ENCODE measurements around the gene TEPSIN.

Gene TEPSIN

DNA sequence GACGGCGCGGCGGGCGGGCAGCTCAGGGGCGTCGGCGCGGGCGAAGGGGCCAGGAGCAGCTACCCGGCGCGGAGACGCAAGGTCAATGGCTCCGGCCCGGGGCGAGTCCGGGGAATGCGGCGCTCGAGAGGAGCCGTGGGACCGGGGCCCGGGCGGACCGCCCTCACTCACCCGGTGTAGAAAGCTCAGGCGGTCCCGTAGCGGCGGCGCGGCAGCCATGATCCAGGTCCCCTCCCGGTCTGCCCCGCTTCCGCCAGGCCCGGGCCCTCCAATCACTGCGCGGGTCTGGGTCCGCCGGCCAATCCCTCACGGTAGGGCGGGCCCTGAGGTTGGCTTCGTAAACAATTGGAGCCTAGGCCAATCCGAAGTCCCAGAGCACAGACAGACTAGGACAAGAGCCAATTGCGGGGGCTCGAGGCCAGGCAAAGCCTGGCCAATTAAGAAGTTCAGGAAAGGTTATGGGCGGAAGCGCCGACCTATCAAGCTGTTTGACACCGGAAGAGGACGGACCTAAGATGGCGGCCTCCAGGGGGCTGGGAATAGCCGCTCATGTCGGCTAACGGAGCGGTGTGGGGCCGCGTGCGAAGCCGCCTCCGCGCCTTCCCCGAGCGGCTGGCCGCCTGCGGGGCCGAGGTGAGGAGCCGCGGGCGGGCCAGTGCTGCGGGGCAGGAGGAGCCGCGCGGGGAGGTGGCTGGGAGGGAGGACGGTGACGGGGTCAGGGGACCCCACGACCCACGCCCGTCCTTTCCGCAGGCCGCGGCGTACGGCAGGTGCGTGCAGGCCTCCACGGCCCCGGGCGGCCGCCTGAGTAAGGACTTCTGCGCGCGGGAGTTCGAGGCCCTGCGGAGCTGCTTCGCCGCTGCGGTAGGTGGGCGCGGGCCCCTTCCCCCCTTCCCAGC is at the start of gene TEPSIN, which contains the start of gene NDUFAF8:
Gene TEPSIN (minus strand): TSS at position 241 of the 899 bp plus-strand sequence. CDS start 22 bp downstream, at position 219.
Gene NDUFAF8 (plus strand): TSS at position 504 of the 899 bp plus-strand sequence. CDS start 46 bp downstream, at position 550.
- DNase-seq, result peak; percentile 100

GRCh38 chr17:81287741-81288430 is 49.0 kb upstream of the TEPSIN start:
- no peak for DNase-seq

- no peak for DNase-seq
Observed at GRCh38 chr17:81287152-81287551, 48.3 kb upstream of the TEPSIN start.

DNA sequence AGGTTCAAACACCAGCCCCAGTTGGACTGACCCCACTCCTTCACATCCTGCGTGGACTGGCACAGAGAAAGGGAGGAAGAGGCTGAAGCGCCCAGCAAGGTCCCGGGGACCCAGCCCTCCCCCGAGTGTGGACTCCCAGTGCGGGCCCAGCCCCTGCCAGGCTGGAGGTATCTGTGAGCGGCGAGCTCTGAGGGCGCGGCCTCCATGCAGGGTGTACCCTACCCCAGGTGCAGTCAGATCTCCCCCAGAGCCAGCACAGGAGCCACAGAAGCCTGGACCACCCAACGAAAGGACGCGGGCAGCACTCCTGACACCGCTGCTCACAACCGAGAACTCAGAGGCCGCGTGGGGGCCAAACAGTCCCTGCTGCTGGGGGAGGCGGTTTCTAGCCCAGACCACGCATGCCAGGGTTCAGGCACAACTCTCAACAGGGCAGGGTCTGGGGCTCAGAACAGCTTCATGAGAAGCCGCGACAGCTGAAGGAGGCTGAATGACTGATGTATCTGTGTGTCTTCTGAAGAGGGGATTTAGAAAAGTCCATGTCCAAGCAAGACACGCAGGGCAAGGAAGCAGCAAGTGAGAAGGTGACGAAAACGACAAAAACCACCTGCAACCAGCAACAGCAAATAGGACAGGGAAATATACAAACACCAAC is 47.8 kb upstream of the TEPSIN start:
- no peak for DNase-seq

DNA sequence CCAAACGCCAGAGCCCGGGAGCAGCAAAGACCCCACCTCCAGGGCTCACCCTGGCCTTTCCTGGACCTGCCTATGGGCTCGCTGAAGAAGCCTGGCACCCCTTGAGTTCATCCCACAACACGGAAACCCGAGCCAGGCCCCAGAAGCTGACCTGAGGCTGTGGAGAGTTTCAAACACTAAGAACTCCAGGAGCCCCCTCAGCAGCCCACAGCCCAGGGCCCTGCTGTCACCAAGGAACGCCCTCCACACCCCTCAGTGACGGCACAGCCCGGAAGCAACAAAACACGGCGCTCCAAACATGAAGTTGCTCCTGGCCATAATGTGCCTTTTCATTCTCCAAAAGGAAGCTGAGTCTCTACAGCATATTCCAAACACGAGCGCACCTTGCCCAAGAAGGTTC is 47.0 kb upstream of the TEPSIN start:
- no peak for DNase-seq

DNA sequence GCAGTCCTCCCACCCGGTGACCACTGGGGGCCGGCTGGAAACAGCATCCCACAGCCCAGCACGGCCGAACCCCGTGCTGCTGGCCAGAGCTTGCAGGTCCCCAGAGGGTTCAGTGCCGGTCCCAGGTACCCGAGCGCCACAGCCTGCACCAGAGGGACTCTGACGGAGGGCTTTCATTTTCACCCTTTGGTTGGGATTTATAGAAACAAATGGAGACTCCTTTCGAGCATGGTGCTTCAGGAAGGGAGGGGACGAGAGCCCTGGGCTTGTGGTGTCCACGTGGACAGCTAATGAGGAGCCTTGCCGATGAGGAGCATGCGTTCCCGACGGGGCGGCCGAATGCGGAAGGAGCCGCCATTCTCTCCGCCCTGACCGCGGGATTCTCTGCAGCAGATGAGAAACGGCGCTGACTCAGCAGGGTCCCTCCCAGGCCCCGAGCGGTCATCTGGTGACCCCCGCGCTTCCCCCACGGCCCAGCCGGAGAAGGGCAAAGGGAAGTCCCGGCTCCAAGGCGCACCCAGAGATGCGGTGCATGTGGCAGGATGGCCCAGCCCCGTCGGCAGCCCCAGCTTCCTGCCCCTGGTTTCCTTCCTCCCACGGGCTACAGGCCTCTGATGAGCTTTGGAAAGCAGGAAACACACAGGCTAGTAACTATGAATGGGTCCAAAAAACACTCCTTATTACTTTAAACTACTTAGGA is 46.5 kb upstream of the TEPSIN start:
- peak; percentile 87 to 90 for DNase-seq

GRCh38 chr17:81282876-81283275 is 44.0 kb upstream of the TEPSIN start:
- DNase-seq, result no peak

DNA sequence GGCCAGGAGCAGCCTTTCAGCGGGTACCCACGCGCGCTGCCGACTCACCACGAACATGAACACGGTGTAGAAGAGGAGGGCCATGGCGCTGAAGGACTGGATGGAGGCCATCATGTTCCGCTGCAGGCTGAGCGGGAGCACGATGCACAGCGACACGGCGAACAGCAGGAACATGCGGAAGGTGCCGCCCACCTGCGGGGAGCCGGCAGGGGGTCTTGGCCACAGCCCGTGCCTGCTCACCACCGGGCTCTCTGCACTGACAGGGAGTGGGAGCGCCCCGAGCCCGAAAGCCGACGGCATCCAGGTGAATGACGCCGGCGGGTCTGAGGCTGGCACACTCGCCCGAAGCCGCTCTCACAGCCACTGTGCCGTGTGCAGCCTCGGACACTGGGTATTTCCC is 43.3 kb upstream of the TEPSIN start:
- no peak for DNase-seq

- DNase-seq, result no peak
Observed at GRCh38 chr17:81280571-81280970, 41.7 kb upstream of the TEPSIN start.

GRCh38 chr17:81279278-81280275 is 40.7 kb upstream of the TEPSIN start:
- no peak for DNase-seq

GRCh38 chr17:81278831-81279230 is 40.0 kb upstream of the TEPSIN start:
- no peak for DNase-seq

DNA sequence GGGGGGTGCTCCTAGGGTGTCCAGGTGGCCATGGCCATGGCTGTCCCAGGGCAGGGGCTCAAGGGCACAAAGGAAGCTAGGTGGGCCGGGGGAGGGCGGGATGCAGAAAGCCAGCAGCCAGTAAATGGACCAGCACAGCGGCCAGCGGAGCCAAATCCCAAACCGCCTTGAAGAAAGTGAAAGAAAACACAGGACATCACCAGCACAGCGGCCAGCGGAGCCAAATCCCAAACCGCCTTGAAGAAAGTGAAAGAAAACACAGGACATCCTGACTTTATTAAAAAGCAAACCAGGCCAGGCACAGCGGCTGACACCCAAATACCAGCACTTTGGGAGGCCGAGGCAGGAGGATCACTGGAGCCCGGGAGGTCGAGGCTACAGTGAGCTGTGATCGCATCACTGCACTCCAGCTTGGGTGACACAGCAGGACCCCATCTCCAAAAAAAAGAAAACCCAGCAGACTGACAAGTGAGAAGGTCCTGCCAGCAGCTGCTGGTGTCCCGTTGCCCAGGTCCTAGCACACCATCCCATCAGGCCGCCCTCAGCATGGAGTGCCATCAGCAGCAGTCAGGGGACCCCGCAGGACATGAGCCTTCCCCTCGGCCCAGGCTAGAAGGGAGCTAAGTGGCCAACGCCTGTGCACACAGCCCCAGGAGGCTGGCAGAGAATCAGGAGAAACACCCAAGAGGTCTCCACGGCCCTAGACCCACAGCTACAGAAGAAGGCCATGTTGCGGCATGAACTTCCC is 39.3 kb upstream of the TEPSIN start:
- DNase-seq, result no peak

DNA sequence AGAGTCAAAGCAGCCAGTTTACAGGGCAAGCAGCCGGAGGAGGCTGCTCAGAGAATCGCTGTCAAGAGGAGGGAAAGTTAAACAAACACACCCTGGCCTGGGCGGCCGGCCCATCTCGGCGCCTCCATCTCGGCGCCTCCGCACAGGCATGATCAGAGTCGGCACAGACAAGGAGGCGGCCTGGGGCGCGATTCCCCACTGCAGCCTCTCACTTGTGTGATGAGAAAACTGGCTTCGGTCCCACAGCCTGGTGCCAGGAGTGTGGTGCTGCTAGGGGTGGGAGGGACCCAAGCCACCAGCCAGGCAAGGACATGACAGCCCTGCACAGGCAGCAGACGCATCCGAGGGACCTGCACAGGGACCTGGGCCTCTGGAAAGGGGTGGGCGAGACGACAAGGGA is 38.6 kb upstream of the TEPSIN start:
- no peak for DNase-seq

GRCh38 chr17:81276781-81277180 is 37.9 kb upstream of the TEPSIN start:
- DNase-seq, result no peak

DNA sequence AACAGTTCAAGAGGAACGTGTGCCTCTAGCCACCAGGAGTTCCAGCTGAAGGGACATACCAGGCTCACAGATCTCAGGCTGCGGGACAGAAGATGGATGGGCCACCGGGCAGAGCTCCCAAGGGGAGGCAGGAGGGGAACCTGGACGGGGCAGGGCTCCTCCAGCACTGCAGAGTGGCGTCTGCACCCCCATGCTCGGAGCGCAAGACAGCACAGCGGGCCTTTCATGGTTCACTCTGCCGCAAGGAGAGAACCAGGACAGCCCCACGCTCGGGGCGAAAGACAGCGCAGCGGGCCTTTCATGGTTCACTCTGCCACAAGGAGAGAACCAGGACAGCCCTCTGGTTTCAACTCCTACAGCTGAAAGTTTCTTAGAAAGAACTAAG is 35.6 kb upstream of the TEPSIN start:
- DNase-seq, result no peak

- DNase-seq, result no peak
Observed at GRCh38 chr17:81273698-81274470, 35.0 kb upstream of the TEPSIN start.

DNA sequence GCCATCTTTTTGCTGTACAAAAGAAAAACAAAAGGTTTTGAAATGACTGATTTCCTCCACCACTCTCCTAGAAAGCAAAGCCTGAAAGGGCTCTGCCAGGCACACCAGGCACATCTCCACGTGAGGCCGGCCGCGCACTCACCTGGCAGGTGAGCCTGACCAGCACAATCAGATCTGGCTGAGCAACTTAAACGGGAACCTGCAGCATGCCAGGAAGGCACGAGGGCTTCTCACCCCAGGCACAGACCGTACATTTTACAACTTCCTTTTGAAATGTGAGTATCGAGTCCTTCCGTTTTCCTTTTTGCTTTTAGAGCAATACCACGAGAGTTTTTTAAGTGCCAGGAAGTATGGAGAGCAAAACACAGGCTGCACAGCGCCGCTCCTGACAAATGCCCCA is 33.8 kb upstream of the TEPSIN start:
- DNase-seq, result no peak

DNA sequence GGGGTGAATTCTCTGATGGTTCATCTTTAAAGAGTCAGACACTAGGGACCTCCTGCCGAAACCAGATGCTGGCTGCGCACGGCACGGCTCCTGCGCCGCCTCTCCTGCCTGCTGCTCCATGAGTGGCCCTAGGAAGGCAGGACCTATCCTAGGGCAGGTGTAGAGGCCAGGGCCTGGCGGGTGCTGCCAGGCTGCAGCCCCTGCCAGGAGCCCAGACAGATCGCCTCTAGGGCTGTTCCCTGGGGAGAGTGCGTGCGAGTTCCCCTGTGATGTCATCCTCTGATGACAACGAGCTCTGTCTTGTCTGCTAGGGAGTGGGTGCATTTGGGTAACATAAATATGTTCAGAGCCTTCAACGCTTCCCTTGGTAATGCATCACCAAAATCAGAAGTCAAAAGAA is 32.4 kb upstream of the TEPSIN start:
- DNase-seq, result no peak

DNA sequence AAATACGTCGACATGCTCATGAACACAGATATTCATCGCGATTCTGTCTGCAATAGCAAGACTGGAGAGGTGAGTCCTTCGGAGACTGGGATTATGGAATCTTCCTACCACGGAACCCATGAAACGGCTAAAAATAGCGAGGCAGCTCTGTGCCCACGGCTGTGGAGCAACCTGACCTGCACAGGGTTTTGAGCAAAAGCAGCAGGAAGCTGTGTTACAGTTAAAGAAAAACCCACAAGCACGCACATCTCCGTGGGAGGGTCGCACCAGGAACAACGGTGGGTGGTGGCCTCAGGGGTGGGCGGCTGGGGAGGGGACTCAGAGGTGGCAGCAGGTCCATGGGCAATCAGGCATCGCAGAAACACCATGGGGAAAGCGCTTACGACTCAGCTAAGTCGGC is 31.4 kb upstream of the TEPSIN start:
- no peak for DNase-seq
